CD8-positive, alpha-beta memory T cell (primary cell): Measurements from ENCODE around the gene DNER. TPM values are rescaled to one million over a fixed set of nuclear protein-coding genes. Genes with fewer than 3 reads are reported as not detected.
"Not testable (repeated sequence)": the region's sequence is repeated elsewhere in the genome, so short reads cannot be mapped to it uniquely, and the experiment has no call there.

ENCODE experiments used
- CTCF ChIA-PET: fragments of 350-600 bp; sonication (Branson Sonifier 250); formaldehyde crosslinking; loops from one replicate; lab custom pipeline; 2021; ENCODE audit warnings: antibody characterized with exemption; lab: Charles Lee
- POLR2A ChIA-PET: fragments of 350-600 bp; sonication (Branson Sonifier 250); formaldehyde crosslinking; loops from one replicate; lab custom pipeline; 2021; ENCODE audit warnings: antibody characterized with exemption; lab: Charles Lee
- DNase-seq, 5 donors: peaks; one replicate each; pipeline versions ENCODE4 v3.0.0 to v3.0.0-alpha.2; 2020 to 2022; ENCODE audit warnings: mixed read lengths in 1 of 5
- H3K27ac ChIP-seq: one replicate; pipeline ENCODE4 v1.7.0; 2013; ENCODE audit warnings: low read depth, mild to moderate bottlenecking, low read length, moderate library complexity
- H3K27me3 ChIP-seq: 2 replicates; pipeline ENCODE4 v1.7.0; 2013; ENCODE audit warnings: low read length, mild to moderate bottlenecking; ENCODE audit not compliant: insufficient read depth, poor library complexity, severe bottlenecking
- H3K36me3 ChIP-seq: 2 replicates; pipeline ENCODE4 v1.7.0; 2013; ENCODE audit warnings: mild to moderate bottlenecking, low read length, moderate library complexity; ENCODE audit not compliant: insufficient read depth
- H3K4me1 ChIP-seq: 2 replicates; pipeline ENCODE4 v1.7.0; 2013; ENCODE audit warnings: mild to moderate bottlenecking, low read length, moderate library complexity; ENCODE audit not compliant: insufficient read depth
- H3K4me3 ChIP-seq: 2 replicates; pipeline ENCODE4 v1.7.0; 2013; ENCODE audit warnings: mild to moderate bottlenecking, low read length
- H3K9me3 ChIP-seq: 2 replicates; pipeline ENCODE4 v1.7.0; 2013; ENCODE audit warnings: mild to moderate bottlenecking, low read length
- H3K27ac Mint-ChIP-seq, 8 donors: one replicate each; pipeline ENCODE4 v1.8.0; 2020 to 2021; ENCODE audit warnings: mixed read lengths in 8 of 8, mild to moderate bottlenecking in 6 of 8, inconsistent platforms in 3 of 8, moderate library complexity in 3 of 8
- H3K27me3 Mint-ChIP-seq, 2 donors: one replicate each; pipeline ENCODE4 v1.8.0; 2020 to 2021; ENCODE audit warnings: mixed read lengths in 2 of 2, mild to moderate bottlenecking in 1 of 2, moderate library complexity in 1 of 2
- H3K36me3 Mint-ChIP-seq, 3 donors: one replicate each; pipeline ENCODE4 v1.8.0; 2020 to 2021; ENCODE audit warnings: mixed read lengths in 3 of 3, inconsistent platforms in 1 of 3, mild to moderate bottlenecking in 1 of 3
- H3K4me1 Mint-ChIP-seq, 3 donors: one replicate each; pipeline ENCODE4 v1.8.0; 2020 to 2021; ENCODE audit warnings: mixed read lengths in 3 of 3, inconsistent platforms in 1 of 3, mild to moderate bottlenecking in 1 of 3
- H3K4me3 Mint-ChIP-seq, 7 donors: one replicate each; pipeline ENCODE4 v1.8.0; 2020 to 2021; ENCODE audit warnings: mixed read lengths in 7 of 7, mild to moderate bottlenecking in 6 of 7, moderate library complexity in 4 of 7, inconsistent platforms in 2 of 7
- H3K9me3 Mint-ChIP-seq, 5 donors: one replicate each; pipeline ENCODE4 v1.8.0; 2020 to 2022; ENCODE audit warnings: mixed read lengths in 5 of 5, mild to moderate bottlenecking in 3 of 5, moderate library complexity in 2 of 5, inconsistent platforms in 1 of 5
- polyA plus RNA-seq: library from polyadenylated mRNA; unstranded; fragments of 300-500 nt; fragmentation: Illumina TruSeq; gene quantifications from one replicate; pipeline ENCODE4 v1.2.3, GENCODE V29; 2021
- total RNA-seq, 2 experiments: library from RNA; stranded (reverse); gene quantifications; one replicate each; pipeline ENCODE4 v1.2.3, GENCODE V29; 2021

Gene DNER
- total and polyA plus RNA-seq, 3 experiments from 2014 or later, result not detected

- no peaks in the 10 kb centered on the region for H3K36me3 ChIP-seq
- H3K4me3 ChIP-seq, result no peak overlapping the region
- peaks cover 8% of the 10 kb centered on the region for H3K4me1 ChIP-seq
- H3K27ac ChIP-seq, result no peak overlapping the region
- DNase-seq, result no peak
- no peaks in the 10 kb centered on the region for H3K9me3 ChIP-seq
- H3K27me3 ChIP-seq, result peaks cover 30% of the 10 kb centered on the region
- peak overlapping the region in 1 of 7 donors; percentile 25 for H3K4me3 Mint-ChIP-seq
- peaks cover 13 to 23% (median 15%) of the 10 kb centered on the region in 3 donors for H3K4me1 Mint-ChIP-seq
- peaks cover 65 to 74% of the 10 kb centered on the region in 2 donors for H3K27me3 Mint-ChIP-seq
- peaks cover 0 to 8% (median 4%) of the 10 kb centered on the region in 5 donors for H3K9me3 Mint-ChIP-seq
- CTCF ChIA-PET, result interaction anchor here (1.9 kb wide), 1 partner anchor 11 kb away, joined by 5 read pairs; no protein-coding TSS in a partner anchor
- POLR2A ChIA-PET, result no interaction called here
- peak overlapping the region in 1 of 8 donors; percentile 7 for H3K27ac Mint-ChIP-seq
- H3K36me3 Mint-ChIP-seq, result peaks cover 0 to 3% (median 0%) of the 10 kb centered on the region in 3 donors
Measured at GRCh38 chr2:229712136-229712535, 2.2 kb downstream of the DNER start.

DNA sequence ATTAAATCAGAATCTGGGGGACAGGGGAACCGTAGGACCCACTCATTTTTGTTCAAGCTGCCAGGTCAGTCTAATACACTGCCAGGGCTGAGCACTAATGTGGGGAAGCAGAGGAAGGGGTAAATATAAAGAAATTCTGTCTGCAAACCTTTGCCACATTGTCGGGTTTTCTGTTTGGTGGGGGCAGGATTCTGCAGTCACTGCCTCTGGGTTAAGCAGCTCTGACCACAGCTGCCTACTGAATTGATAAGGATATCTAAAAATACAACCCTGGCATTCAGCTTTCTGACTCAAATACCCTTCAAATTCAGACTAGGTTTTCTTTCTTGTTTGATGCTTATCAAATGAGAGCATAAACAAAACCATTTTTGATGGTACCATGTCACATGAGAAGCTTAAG lies 6.0 kb downstream of the DNER start:
- Mint-ChIP-seq H3K4me3 (no peak overlapping the region), H3K4me1 (peaks cover 3 to 5% (median 5%) of the 10 kb centered on the region in 3 donors), H3K9me3 (peaks cover 0 to 8% (median 4%) of the 10 kb centered on the region in 5 donors), H3K36me3 (peaks cover 0 to 3% (median 0%) of the 10 kb centered on the region in 3 donors), H3K27ac (no peak overlapping the region), H3K27me3 (peaks cover 46 to 74% of the 10 kb centered on the region in 2 donors)
- Histone ChIP-seq H3K27me3 (peaks cover 15% of the 10 kb centered on the region), H3K27ac (no peak overlapping the region), H3K4me1 (no peaks in the 10 kb centered on the region), H3K4me3 (no peak overlapping the region), H3K9me3 (no peaks in the 10 kb centered on the region), H3K36me3 (no peaks in the 10 kb centered on the region)
- ChIA-PET POLR2A (no interaction called here), CTCF (no interaction called here)
- DNase-seq, result no peak

DNA sequence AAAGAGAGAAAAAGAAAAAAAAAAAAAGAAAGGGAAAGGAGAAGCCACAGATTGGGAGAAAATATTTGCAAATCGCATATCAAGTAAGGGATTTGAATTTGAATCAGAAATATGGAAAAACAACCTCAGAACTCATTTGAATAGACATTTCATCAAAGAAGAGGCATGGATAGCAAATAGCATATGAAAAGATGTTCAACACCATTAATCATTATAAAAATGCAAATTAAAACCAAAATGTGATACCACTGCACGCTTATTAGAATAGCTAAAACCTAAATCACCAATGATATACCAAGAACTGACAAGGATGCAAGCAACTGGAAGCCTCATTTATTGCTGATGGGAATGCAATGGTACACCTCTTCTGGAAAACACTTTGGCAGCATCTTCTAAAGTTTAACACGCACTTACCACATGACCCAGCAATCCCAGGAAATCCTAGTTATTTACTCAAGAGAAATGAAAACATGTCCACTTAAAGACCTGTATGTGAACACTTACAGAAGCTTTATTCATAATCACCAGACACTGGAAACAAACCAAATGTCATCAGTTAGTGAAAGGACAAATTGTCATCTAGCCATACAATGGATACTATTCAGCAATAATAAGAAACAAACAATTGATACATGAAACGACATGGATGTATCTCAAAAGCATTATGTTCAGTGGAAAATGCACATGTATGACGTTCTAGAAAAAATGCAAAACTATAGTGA lies 10.3 kb downstream of the DNER start:
- Histone ChIP-seq H3K4me1 (no peaks in the 10 kb centered on the region), H3K36me3 (no peaks in the 10 kb centered on the region), H3K27ac (no peak overlapping the region), H3K4me3 (no peak overlapping the region), H3K9me3 (no peaks in the 10 kb centered on the region), H3K27me3 (no peaks in the 10 kb centered on the region)
- ChIA-PET CTCF (no interaction called here), POLR2A (no interaction called here)
- Mint-ChIP-seq H3K27ac (no peak overlapping the region), H3K4me3 (no peak overlapping the region), H3K27me3 (peaks cover 15 to 55% of the 10 kb centered on the region in 2 donors), H3K36me3 (no peaks in the 10 kb centered on the region), H3K9me3 (no peaks in the 10 kb centered on the region), H3K4me1 (no peaks in the 10 kb centered on the region)
- DNase-seq, result no peak

DNA sequence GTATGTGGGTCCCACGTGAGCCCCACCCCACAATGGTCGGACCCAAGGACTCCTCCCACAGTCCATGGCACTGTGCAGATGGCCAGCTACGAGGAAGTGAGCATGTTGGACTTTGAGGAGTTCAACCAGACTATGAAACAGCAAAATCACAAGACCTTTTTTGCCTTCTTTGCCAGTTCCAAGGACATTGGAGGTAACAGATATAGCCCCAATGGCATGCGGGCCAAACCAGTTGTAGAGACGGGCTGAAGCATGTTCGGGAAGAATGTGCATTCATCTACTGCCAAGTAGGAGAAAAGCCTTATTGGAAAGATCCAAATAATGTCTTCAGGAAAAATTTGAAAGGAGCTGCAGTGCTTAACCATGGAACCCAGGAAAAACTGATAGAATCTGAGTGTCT lies 12.6 kb downstream of the DNER start:
- CTCF ChIA-PET, result interaction anchor here (2.0 kb wide), 1 partner anchor 9 kb away, joined by 5 read pairs; no protein-coding TSS in a partner anchor

DNA sequence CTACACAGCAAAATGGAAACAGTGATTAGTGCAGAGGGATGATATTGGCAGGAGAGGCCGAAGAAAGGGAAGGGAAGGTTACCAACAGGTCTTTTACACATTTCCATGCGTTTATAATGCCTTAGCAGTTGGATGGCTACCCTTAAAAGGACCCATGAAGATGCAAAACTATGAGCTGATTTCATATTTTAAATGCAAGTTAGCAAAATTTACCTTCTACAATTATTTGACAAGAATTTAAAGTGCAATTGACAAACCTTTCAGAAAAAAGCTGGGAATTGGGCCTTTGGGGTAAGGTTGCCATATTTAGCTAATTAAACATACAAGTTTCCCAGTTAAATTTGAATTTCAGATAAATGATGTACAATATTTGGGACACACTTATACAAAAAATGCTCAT lies 13.3 kb downstream of the DNER start:
- ChIA-PET CTCF (interaction anchor here (2.0 kb wide), 1 partner anchor 10 kb away, joined by 5 read pairs; no protein-coding TSS in a partner anchor), POLR2A (no interaction called here)
- Histone ChIP-seq H3K9me3 (no peaks in the 10 kb centered on the region), H3K4me3 (no peak overlapping the region), H3K27ac (no peak overlapping the region), H3K27me3 (no peaks in the 10 kb centered on the region), H3K4me1 (no peaks in the 10 kb centered on the region), H3K36me3 (no peaks in the 10 kb centered on the region)
- Mint-ChIP-seq H3K4me3 (no peak overlapping the region), H3K4me1 (no peaks in the 10 kb centered on the region), H3K36me3 (no peaks in the 10 kb centered on the region), H3K9me3 (no peaks in the 10 kb centered on the region), H3K27me3 (peaks cover 12 to 56% of the 10 kb centered on the region in 2 donors), H3K27ac (no peak overlapping the region)
- no peak for DNase-seq

More for the DNA sequence above, 12.6 kb downstream of the DNER start:
- no peaks in the 10 kb centered on the region for H3K27me3 ChIP-seq
- H3K27ac Mint-ChIP-seq, result no peak overlapping the region
- H3K4me1 ChIP-seq, result no peaks in the 10 kb centered on the region
- H3K9me3 Mint-ChIP-seq, result no peaks in the 10 kb centered on the region
- no peak overlapping the region for H3K4me3 ChIP-seq
- no peaks in the 10 kb centered on the region for H3K36me3 Mint-ChIP-seq
- H3K27ac ChIP-seq, result no peak overlapping the region
- no peaks in the 10 kb centered on the region for H3K4me1 Mint-ChIP-seq
- H3K27me3 Mint-ChIP-seq, result peaks cover 8 to 54% of the 10 kb centered on the region in 2 donors
- H3K4me3 Mint-ChIP-seq, result no peak overlapping the region
- no peaks in the 10 kb centered on the region for H3K9me3 ChIP-seq
- no peaks in the 10 kb centered on the region for H3K36me3 ChIP-seq
- no peak for DNase-seq
- POLR2A ChIA-PET, result no interaction called here

DNA sequence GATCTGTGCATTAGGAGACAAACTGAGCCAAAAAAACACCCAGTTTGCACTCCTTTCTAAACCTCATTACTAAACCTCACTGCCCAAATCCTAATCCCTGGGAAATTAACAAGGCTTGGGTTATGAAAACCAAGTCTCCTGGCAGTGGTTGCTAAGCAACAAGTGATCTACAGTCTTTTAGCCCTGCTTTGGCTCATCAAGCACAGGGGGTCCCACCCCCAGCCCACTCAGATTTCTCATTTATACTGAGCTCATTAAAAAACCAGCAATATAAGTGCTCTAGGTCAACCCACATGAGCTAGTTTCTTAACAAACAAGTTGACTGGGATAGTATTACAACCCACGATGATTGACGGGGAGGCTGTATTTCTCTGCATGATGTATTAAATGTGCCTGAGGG lies 18.4 kb downstream of the DNER start:
- H3K4me1 Mint-ChIP-seq, result no peaks in the 10 kb centered on the region
- H3K27me3 Mint-ChIP-seq, result peaks cover 9 to 37% of the 10 kb centered on the region in 2 donors
- CTCF ChIA-PET, result no interaction called here

GRCh38 chr2:229693845-229694244 lies 20.5 kb downstream of the DNER start:
- H3K4me1 ChIP-seq, H3K36me3 ChIP-seq, POLR2A ChIA-PET, DNase-seq, H3K27ac Mint-ChIP-seq, H3K27ac ChIP-seq, H3K4me3 Mint-ChIP-seq, H3K4me1 Mint-ChIP-seq, H3K36me3 Mint-ChIP-seq, H3K9me3 Mint-ChIP-seq, H3K27me3 ChIP-seq, H3K4me3 ChIP-seq, H3K9me3 ChIP-seq, CTCF ChIA-PET: not testable (repeated sequence)
- H3K27me3 Mint-ChIP-seq, result peaks cover 13 to 40% of the 10 kb centered on the region in 2 donors

More for the DNA sequence above, 18.4 kb downstream of the DNER start:
- POLR2A ChIA-PET, result no interaction called here
- Histone ChIP-seq H3K4me1 (no peaks in the 10 kb centered on the region), H3K9me3 (no peaks in the 10 kb centered on the region), H3K27ac (no peak overlapping the region), H3K36me3 (no peaks in the 10 kb centered on the region), H3K4me3 (no peak overlapping the region), H3K27me3 (no peaks in the 10 kb centered on the region)
- DNase-seq, result no peak
- Mint-ChIP-seq H3K9me3 (no peaks in the 10 kb centered on the region), H3K4me3 (no peak overlapping the region), H3K36me3 (no peaks in the 10 kb centered on the region), H3K27ac (no peak overlapping the region)

- H3K36me3 ChIP-seq, result no peaks in the 10 kb centered on the region
- H3K36me3 Mint-ChIP-seq, result no peaks in the 10 kb centered on the region
- H3K4me1 Mint-ChIP-seq, result no peaks in the 10 kb centered on the region
- no peak overlapping the region for H3K4me3 Mint-ChIP-seq
- DNase-seq, result no peak
- H3K27ac Mint-ChIP-seq, result no peak overlapping the region
- H3K9me3 ChIP-seq, result no peaks in the 10 kb centered on the region
- peaks cover 0 to 3% (median 0%) of the 10 kb centered on the region in 5 donors for H3K9me3 Mint-ChIP-seq
- H3K4me1 ChIP-seq, result no peaks in the 10 kb centered on the region
- CTCF ChIA-PET, result no interaction called here
- POLR2A ChIA-PET, result no interaction called here
- no peak overlapping the region for H3K4me3 ChIP-seq
- H3K27me3 Mint-ChIP-seq, result peaks cover 18 to 43% of the 10 kb centered on the region in 2 donors
- H3K27ac ChIP-seq, result no peak overlapping the region
- H3K27me3 ChIP-seq, result no peaks in the 10 kb centered on the region
Measured at GRCh38 chr2:229691631-229692030, 22.7 kb downstream of the DNER start.
